Measurements from ENCODE around the gene ABLIM2. TPM values are rescaled to one million over a fixed set of nuclear protein-coding genes. Genes with fewer than 3 reads are reported as not detected.

The ABLIM2 gene
- total RNA-seq, 1 donor from 2014 or later: 5.2 TPM

DNA sequence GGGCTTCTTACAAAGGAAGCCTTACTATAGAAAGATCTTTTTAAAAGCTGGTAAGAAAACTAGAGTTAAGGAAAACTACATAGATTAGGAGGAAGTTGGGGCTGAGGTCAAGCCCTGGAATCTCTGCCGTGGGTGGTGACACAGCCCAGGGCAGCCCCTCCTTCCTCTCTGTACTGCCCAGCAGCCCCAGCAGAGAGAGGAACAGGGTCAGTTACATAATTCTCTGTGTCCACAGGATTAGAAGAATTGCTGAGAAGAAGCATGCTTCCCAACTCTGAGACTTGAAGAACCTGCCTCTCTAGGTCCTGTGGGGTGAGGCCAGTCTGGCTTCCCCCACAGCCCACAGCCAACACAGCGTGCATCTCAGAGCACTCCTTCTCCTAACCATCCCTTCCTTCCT is 9.2 kb upstream of the ABLIM2 start:
- H3K4me3 ChIP-seq: no peak overlapping the region
- ATAC-seq: peak; percentile 87 to 88
- peaks cover 12% of the 10 kb centered on the region for H3K9me3 ChIP-seq
- H3K4me1 ChIP-seq: peaks cover 7% of the 10 kb centered on the region
- no peaks in the 10 kb centered on the region for H3K27me3 ChIP-seq (ENCODE audit: low read depth)
- no peaks in the 10 kb centered on the region for H3K36me3 ChIP-seq
- intact Hi-C loops (cut with DNase I): no loop called here
- peak; percentile 71 for DNase-seq
- TF ChIP-seq, protein P1, sequence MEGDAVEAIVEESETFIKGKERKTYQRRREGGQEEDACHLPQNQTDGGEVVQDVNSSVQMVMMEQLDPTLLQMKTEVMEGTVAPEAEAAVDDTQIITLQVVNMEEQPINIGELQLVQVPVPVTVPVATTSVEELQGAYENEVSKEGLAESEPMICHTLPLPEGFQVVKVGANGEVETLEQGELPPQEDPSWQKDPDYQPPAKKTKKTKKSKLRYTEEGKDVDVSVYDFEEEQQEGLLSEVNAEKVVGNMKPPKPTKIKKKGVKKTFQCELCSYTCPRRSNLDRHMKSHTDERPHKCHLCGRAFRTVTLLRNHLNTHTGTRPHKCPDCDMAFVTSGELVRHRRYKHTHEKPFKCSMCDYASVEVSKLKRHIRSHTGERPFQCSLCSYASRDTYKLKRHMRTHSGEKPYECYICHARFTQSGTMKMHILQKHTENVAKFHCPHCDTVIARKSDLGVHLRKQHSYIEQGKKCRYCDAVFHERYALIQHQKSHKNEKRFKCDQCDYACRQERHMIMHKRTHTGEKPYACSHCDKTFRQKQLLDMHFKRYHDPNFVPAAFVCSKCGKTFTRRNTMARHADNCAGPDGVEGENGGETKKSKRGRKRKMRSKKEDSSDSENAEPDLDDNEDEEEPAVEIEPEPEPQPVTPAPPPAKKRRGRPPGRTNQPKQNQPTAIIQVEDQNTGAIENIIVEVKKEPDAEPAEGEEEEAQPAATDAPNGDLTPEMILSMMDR (IDR thresholded peaks at IDR 0.05): no peak
- peak overlapping the region; percentile 51 for H3K27ac ChIP-seq

DNA sequence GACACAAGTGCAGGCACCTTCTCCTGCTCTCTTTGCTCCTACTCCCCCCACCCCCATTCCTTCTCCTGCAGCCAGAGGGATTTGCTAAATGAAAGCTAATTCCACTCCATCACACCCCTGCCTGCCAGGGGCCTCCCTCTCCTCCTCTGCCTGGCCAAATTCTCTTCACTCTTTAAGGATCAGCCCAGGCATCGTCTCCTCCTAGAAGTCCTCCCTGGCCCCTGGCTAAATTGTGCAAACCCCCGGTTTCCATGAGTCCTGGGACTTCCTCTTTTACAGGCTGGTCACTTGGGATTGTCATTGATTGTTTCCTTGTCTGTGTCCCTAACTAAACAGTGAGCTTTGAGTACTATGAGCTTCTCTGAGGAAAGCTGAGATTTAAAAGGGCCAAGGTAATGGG is 8.7 kb upstream of the ABLIM2 start:
- peak overlapping the region; percentile 51 for H3K27ac ChIP-seq
- intact Hi-C loops (cut with DNase I): no loop called here
- DNase-seq: peak; percentile 49
- no peaks in the 10 kb centered on the region for H3K27me3 ChIP-seq (ENCODE audit: low read depth)
- no peak overlapping the region for H3K4me3 ChIP-seq
- H3K36me3 ChIP-seq: no peaks in the 10 kb centered on the region
- H3K4me1 ChIP-seq: peaks cover 7% of the 10 kb centered on the region
- TF ChIP-seq, protein P1 (IDR thresholded peaks at IDR 0.05): no peak
- peak; percentile 40 to 61 for ATAC-seq
- peaks cover 12% of the 10 kb centered on the region for H3K9me3 ChIP-seq

DNA sequence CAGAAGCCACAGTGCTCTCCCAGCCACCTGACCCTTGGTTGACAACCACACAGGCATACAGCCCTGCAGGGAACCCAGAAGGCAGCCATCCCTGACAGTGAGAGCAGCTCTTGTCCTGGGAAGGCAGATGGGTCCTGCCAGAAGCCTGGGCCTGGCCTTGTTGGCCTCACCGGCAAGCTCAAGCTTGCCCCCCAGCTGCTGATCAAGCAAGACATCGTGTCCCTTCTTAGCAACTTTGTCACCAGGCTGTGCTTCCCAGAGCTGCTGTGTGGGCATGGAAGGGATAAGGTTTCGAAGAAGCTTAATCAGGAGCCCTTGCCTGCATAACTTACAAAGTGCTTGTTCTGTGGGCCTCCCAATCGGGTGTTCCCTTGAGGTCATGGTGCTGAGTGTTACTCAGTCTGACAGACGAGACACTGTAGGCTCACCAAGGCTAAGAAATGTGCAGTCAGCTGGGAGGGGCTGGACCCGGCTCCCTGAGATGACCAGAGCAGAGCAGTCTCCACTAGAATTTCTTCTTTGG is 6.8 kb upstream of the ABLIM2 start:
- H3K27ac ChIP-seq: no peak overlapping the region
- ATAC-seq: no peak
- no peaks in the 10 kb centered on the region for H3K36me3 ChIP-seq
- no peaks in the 10 kb centered on the region for H3K27me3 ChIP-seq (ENCODE audit: low read depth)
- intact Hi-C loops (cut with DNase I): no loop called here
- peaks cover 12% of the 10 kb centered on the region for H3K9me3 ChIP-seq
- no peak overlapping the region for H3K4me3 ChIP-seq
- H3K4me1 ChIP-seq: no peaks in the 10 kb centered on the region
- DNase-seq: no peak
- TF ChIP-seq, protein P1 (IDR thresholded peaks at IDR 0.05): no peak

DNA sequence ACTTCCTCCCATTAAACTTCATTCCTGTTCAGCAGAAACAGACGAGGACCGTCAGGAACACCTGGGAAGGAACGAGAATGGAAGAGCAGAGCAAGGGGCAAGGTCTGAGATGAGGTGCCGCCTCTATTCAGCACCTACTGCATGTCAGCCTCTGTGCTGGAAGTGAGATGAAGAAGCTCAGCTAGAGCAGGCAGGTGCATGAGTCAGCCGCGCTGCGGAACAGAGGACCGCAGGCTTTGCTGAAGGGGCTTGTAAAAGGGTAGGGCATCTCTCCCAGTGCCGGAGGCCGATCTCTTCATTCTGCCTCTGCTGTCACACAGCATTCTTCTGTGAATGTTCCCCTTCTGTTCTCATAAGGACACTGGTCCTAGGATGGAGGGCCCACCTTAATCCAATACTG is 6.1 kb upstream of the ABLIM2 start:
- Histone ChIP-seq H3K9me3 (peaks cover 12% of the 10 kb centered on the region), H3K4me3 (no peak overlapping the region), H3K27me3 (ENCODE audit: low read depth) (no peaks in the 10 kb centered on the region), H3K36me3 (no peaks in the 10 kb centered on the region), H3K4me1 (peaks cover 6% of the 10 kb centered on the region), H3K27ac (no peak overlapping the region)
- ATAC-seq: no peak
- TF ChIP-seq, protein P1 (IDR thresholded peaks at IDR 0.05): no peak
- no peak for DNase-seq
- intact Hi-C loops (cut with DNase I): no loop called here

DNA sequence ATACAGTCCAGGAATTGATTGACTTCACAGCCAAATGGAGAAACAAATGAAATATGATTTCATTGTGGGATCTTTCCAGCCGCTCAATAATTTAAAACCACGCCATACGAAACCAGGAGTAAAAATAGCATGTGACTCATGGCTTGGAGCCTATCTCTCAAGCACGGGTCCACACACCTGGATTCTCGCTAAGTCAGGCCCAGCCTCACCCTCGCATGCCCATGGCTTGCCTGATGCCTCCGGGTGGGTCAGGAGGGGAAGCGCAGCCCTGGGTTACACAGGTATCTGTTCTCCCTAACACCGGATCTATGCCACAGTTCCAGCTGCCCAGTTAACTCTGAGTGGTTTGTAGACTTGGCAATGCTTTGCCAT is 5.6 kb upstream of the ABLIM2 start:
- no peak overlapping the region for H3K4me3 ChIP-seq
- no peak for ATAC-seq
- no peak overlapping the region for H3K27ac ChIP-seq
- no peak for DNase-seq
- H3K9me3 ChIP-seq: peaks cover 12% of the 10 kb centered on the region
- H3K27me3 ChIP-seq (ENCODE audit: low read depth): no peaks in the 10 kb centered on the region
- peaks cover 11% of the 10 kb centered on the region for H3K4me1 ChIP-seq
- TF ChIP-seq, protein P1 (IDR thresholded peaks at IDR 0.05): no peak
- intact Hi-C loops (cut with DNase I): no loop called here
- H3K36me3 ChIP-seq: no peaks in the 10 kb centered on the region

Measured in lower lobe of right lung (tissue), 2 donors.